ENCODE measurements around the gene PDE4B. TPM values are rescaled to one million over a fixed set of nuclear protein-coding genes. Genes with fewer than 3 reads are reported as not detected.

The PDE4B gene
- total and polyA plus RNA-seq, 10 of the 15 experiments (the other 5 are each of a cell fraction or from before 2014, with no cell fraction given) = 3.0 to 13.2 (median 5.7) TPM

GRCh38 chr1:66197120-66197519 is 404.4 kb downstream of the PDE4B start (continued):
- no peak for TF ChIP-seq ZBTB40 (IDR thresholded peaks at IDR 0.05; ENCODE audit: borderline replicate concordance)
- TF ChIP-seq MEF2B (IDR thresholded peaks at IDR 0.05; ENCODE audit: partially characterized antibody, poor library complexity, severe bottlenecking) = no peak
- no peak for TF ChIP-seq ZZZ3 (IDR thresholded peaks at IDR 0.05; ENCODE audit: control insufficient read depth, insufficient read length, low read depth)
- TF ChIP-seq CBX5 (IDR thresholded peaks at IDR 0.05; ENCODE audit: low read depth) = no peak
- TF ChIP-seq NRF1 (conservative IDR thresholded peaks at IDR 0.05; ENCODE audit: low read depth, low read length) = no peak
- no peak for TF ChIP-seq MLLT1 (IDR thresholded peaks at IDR 0.05)
- TF ChIP-seq PML (IDR thresholded peaks at IDR 0.05; ENCODE audit: low read length) = no peak
- no peak for TF ChIP-seq POU2F2 (IDR thresholded peaks at IDR 0.05; ENCODE audit: borderline replicate concordance, low read depth, low read length)
- TF ChIP-seq TARDBP (IDR thresholded peaks at IDR 0.05; ENCODE audit: borderline replicate concordance) = no peak
- no peak for TF ChIP-seq FOXM1 (IDR thresholded peaks at IDR 0.05; ENCODE audit: low read depth, low read length)

All from GM12878 (cell line).